Duodenal mucosa (tissue), 2 donors: ENCODE data around the gene SMPX.

Source experiments
- H3K27ac ChIP-seq: one replicate; pipeline ENCODE4 v1.7.0; 2013; ENCODE audit warnings: low read depth, low read length
- H3K27me3 ChIP-seq, 2 donors: one replicate each; pipeline ENCODE4 v1.7.0; 2013; ENCODE audit warnings: low read length in 2 of 2, control low read depth in 1 of 2; ENCODE audit not compliant: insufficient read depth in 2 of 2, control insufficient read depth in 1 of 2
- H3K36me3 ChIP-seq, 2 donors: one replicate each; pipeline ENCODE4 v1.7.0; 2013; ENCODE audit warnings: low read length in 2 of 2, control low read depth in 1 of 2; ENCODE audit not compliant: insufficient read depth in 2 of 2, control insufficient read depth in 1 of 2
- H3K4me1 ChIP-seq, 2 donors: one replicate each; pipeline ENCODE4 v1.7.0; 2013; ENCODE audit warnings: low read length in 2 of 2, control low read depth in 1 of 2; ENCODE audit not compliant: insufficient read depth in 2 of 2, control insufficient read depth in 1 of 2
- H3K4me3 ChIP-seq, 2 donors: one replicate each; pipeline ENCODE4 v1.7.0; 2013; ENCODE audit warnings: low read length in 2 of 2, low read depth in 1 of 2
- H3K9ac ChIP-seq, 2 donors: one replicate each; pipeline ENCODE4 v1.7.0; 2013; ENCODE audit warnings: low read length in 2 of 2, low read depth in 1 of 2
- H3K9me3 ChIP-seq, 2 donors: one replicate each; pipeline ENCODE4 v1.7.0; 2013; ENCODE audit warnings: low read length in 2 of 2, control low read depth in 1 of 2; ENCODE audit not compliant: control insufficient read depth in 1 of 2

The SMPX gene

GRCh38 chrX:21700275-21700674, 57.6 kb downstream of the SMPX start:
- no peaks in the 10 kb centered on the region for H3K9me3 ChIP-seq

DNA sequence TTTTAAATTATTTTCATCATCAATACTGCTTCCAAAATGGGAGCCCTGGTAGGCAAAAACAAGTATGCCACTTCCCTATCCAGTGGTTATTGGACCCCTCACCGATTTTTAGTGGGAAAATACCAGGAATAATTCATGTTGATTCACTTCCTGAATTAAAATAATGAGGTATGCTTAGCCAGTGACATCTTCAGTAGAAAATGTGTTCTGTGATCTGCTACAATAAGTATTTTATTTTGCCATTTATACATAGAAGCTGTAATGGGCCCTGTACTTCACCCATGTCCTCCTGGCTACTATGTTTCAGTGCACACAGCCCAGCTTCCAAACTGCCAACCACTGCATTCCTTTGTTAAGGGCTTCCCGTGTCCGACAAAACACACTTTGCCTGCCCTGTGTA, 58.8 kb downstream of the SMPX start:
- Histone ChIP-seq H3K27me3 (no peaks in the 10 kb centered on the region), H3K9ac (no peak overlapping the region), H3K27ac (no peak overlapping the region), H3K9me3 (no peaks in the 10 kb centered on the region), H3K36me3 (no peaks in the 10 kb centered on the region), H3K4me3 (no peak overlapping the region), H3K4me1 (no peaks in the 10 kb centered on the region)

More at GRCh38 chrX:21700275-21700674, 57.6 kb downstream of the SMPX start:
- H3K36me3 ChIP-seq = no peaks in the 10 kb centered on the region
- H3K4me1 ChIP-seq = peaks cover 0 to 3% of the 10 kb centered on the region in 2 donors
- no peak overlapping the region for H3K9ac ChIP-seq
- H3K27ac ChIP-seq = no peak overlapping the region
- H3K27me3 ChIP-seq = no peaks in the 10 kb centered on the region
- H3K4me3 ChIP-seq = no peak overlapping the region

- Histone ChIP-seq H3K27me3 (no peaks in the 10 kb centered on the region), H3K27ac (no peak overlapping the region), H3K9me3 (no peaks in the 10 kb centered on the region), H3K36me3 (no peaks in the 10 kb centered on the region), H3K4me1 (no peaks in the 10 kb centered on the region), H3K4me3 (no peak overlapping the region), H3K9ac (no peak overlapping the region)
Measured at GRCh38 chrX:21698272-21698671, 59.6 kb downstream of the SMPX start.

- Histone ChIP-seq H3K27ac (no peak overlapping the region), H3K9me3 (no peaks in the 10 kb centered on the region), H3K36me3 (no peaks in the 10 kb centered on the region), H3K4me1 (no peaks in the 10 kb centered on the region), H3K4me3 (no peak overlapping the region), H3K27me3 (no peaks in the 10 kb centered on the region), H3K9ac (no peak overlapping the region)
Measured at GRCh38 chrX:21691512-21692018, 66.4 kb downstream of the SMPX start.

DNA sequence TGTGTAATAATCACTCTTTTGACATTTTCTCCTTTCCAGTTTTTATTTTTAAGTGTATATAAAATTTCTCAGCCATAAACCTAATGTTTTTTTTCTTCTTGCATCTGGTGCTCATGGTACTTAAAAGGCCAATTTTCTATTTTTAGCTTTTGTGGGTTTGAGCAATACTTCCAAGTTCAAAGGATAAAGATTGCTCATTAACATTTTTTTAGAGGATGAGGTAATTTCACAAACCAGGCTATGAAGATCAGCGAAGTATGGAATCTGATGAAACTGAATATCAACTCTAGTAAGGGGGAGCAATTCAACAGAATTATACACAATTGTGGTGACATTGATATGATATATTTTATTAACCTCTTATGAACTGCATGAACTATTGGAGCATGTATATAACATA, 74.0 kb downstream of the SMPX start:
- no peaks in the 10 kb centered on the region for H3K27me3 ChIP-seq
- no peaks in the 10 kb centered on the region for H3K4me1 ChIP-seq
- no peaks in the 10 kb centered on the region for H3K36me3 ChIP-seq
- no peak overlapping the region for H3K27ac ChIP-seq
- no peaks in the 10 kb centered on the region for H3K9me3 ChIP-seq
- no peak overlapping the region for H3K9ac ChIP-seq
- H3K4me3 ChIP-seq = no peak overlapping the region

DNA sequence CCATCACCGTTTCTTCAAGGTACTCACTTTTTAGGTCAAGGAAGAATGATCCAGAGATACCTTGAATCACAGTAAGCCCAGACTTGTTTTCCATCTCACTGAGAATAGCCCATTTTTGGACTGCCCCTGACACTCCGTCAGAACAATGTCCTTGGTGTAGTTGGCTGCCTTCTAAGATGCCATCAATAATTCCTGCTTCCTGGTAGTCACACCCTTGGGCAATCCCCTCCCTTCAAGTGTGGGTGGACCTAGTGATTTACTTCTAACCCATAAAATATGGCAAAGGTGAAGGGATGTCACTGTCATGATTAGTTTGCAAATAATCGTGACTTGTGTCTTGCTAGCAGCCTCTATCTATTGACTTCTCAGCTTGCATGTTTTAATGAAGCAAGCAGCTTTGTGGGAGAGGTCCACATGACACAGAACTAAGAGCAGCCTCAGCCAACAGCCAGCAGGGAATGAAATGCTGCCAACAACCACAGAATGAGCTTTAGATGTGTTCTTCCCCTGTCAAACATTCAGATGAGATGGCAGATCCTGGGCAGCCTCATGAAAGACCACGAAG, 79.8 kb downstream of the SMPX start:
- Histone ChIP-seq H3K4me3 (no peak overlapping the region), H3K4me1 (no peaks in the 10 kb centered on the region), H3K36me3 (no peaks in the 10 kb centered on the region), H3K9me3 (no peaks in the 10 kb centered on the region), H3K27me3 (no peaks in the 10 kb centered on the region), H3K27ac (no peak overlapping the region), H3K9ac (no peak overlapping the region)

DNA sequence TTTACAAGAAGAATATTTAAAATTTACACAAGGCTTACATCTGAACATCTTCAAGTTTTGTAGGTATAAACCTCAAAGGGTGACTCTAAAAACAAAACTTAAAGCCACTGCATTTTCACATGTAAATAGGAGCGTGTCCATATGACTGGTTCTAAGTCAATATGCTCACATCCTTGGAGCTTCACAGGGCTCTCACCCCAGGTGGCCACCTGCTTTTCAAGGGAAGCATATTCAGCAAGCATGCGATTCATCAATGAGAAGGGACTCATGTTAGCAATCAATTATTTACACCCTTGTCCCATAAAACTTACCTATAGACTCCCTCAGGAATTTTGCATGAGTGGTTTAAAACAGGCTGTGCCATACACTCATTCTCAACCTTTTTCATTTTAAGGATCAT, 82.0 kb downstream of the SMPX start:
- H3K9me3 ChIP-seq = no peaks in the 10 kb centered on the region
- no peaks in the 10 kb centered on the region for H3K36me3 ChIP-seq
- H3K4me1 ChIP-seq = no peaks in the 10 kb centered on the region
- H3K27me3 ChIP-seq = no peaks in the 10 kb centered on the region
- no peak overlapping the region for H3K4me3 ChIP-seq
- no peak overlapping the region for H3K27ac ChIP-seq
- no peak overlapping the region for H3K9ac ChIP-seq

- Histone ChIP-seq H3K9me3 (no peaks in the 10 kb centered on the region), H3K4me1 (no peaks in the 10 kb centered on the region), H3K27ac (no peak overlapping the region), H3K36me3 (no peaks in the 10 kb centered on the region), H3K4me3 (no peak overlapping the region), H3K27me3 (no peaks in the 10 kb centered on the region), H3K9ac (no peak overlapping the region)
Measured at GRCh38 chrX:21674430-21675186, 83.3 kb downstream of the SMPX start.

DNA sequence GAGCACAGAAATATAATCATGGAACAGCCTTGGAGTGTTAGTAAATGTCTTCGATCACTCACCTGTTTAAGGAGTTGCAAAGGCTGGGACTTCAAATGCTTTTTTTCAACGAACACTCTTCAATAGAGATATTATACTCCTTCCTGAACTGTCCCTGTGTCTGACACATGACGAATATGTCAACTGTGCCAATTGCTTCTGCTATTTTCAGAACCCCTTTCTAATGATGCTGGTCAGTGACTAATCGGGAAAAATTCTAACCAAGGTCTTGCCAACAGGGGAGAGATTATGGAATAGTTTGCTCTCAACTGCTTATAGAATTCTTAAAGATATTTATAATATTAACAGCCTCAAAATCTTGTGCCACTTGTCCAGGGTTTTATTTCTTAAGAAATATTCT, 91.2 kb downstream of the SMPX start:
- Histone ChIP-seq H3K27ac (no peak overlapping the region), H3K4me1 (no peaks in the 10 kb centered on the region), H3K36me3 (no peaks in the 10 kb centered on the region), H3K9ac (no peak overlapping the region), H3K27me3 (no peaks in the 10 kb centered on the region), H3K9me3 (no peaks in the 10 kb centered on the region), H3K4me3 (no peak overlapping the region)

- Histone ChIP-seq H3K36me3 (no peaks in the 10 kb centered on the region), H3K4me3 (no peak overlapping the region), H3K9ac (no peak overlapping the region), H3K27ac (no peak overlapping the region), H3K4me1 (no peaks in the 10 kb centered on the region), H3K9me3 (no peaks in the 10 kb centered on the region), H3K27me3 (no peaks in the 10 kb centered on the region)
Measured at GRCh38 chrX:21666252-21666651, 91.7 kb downstream of the SMPX start.
